Measurements from ENCODE around the gene EXD3.
"Not testable (repeated sequence)": the region's sequence is repeated elsewhere in the genome, so short reads cannot be mapped to it uniquely, and the experiment has no call there.

EXD3 gene

DNA sequence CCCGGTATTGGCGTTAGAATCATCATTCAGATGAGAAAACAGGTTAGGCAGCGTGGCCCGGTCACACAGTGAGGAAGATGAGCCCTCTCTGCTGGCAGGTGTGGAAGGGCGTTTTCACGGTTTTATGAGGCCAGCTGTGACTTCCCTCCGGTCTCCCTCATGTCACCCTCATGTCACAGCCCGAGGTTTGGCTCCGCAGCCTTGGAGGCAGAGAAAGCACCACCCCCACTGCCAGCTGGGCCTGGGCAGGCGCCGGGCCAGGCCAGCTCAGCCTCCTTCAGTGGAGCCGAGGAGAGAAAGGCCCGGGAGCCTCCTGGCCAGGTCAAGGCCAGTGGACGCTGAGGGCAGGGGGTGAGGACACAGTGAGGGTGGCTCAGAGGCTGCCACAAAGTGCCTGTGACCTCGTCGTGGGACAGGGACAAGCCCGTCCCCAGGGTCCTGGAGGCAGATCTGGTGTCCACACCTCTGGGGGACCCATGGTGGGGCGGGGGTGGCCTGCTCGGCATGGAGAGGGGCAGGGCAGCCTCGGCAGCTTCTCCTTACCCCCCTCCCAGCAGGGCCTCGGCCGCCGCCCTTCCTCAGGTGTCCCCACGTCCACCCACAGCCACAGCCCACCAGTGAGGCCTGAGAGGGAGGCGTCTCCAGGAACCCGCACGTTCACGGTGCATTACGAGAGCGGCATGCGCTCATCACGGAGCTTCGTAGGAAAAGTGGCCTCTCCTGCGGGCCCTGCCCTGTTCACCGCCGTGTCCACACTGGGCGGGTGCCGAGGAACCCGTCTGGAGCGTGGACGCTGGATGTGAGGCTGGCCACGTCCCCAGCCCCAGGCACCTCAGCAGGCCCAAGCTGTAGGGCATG is 32.2 kb downstream of the EXD3 start:
- DNase-seq: no peak

DNA sequence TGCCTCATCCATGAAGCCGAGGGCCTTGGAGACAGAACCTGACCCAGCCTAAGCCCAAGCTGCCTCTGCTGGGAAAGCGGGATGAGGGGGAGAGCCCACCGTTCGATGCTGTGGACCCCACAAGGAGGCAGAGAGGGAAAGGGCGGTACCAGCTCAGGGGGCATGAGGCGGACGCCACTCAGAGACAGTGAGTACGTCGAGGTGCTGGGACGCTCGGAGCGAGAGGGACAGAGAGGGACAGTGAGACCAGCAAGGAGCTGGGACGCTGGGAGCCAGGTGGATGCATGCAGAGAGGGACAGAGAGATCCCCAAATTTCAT is 33.6 kb downstream of the EXD3 start:
- DNase-seq: no peak

- DNase-seq: no peak
These were observed 34.2 kb downstream of the EXD3 start for GRCh38 chr9:137388589-137389427.

DNA sequence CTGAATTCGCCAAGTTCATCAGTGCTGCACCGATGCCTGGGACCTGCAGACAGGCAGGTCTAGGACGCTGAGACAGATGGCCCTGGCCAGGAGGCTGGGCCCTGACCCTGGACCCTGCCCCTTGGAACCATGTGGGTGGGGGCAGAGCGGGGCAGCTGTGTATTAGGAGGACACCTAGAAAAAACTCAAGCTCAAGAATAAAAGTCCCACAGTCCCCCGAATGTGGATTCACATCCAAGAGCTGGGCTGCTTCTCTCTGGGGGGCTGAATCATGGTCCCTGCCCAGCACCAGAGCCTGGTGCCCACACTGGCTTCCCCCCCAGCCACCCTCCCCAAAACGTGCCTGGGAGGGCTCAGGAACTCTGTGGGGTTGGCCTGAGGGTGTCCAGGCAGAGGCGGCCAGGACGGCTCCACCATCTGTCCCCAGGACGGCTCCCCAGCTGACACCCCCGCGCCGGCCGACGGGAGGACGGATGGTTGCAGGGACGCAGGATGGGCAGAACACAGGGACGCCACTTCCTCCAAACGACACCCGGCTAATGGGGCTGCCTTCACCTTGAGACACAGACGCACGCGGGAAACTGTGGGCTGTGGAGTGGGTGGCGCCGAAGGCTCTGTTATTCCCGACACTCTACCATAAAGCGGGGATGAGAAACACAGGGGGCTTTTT is 34.9 kb downstream of the EXD3 start:
- DNase-seq: no peak

- no peak for DNase-seq
These were observed 35.7 kb downstream of the EXD3 start for GRCh38 chr9:137387114-137387890.

GRCh38 chr9:137386507-137387113 is 36.4 kb downstream of the EXD3 start:
- not testable (repeated sequence) for DNase-seq

- DNase-seq: no peak
These were observed 37.8 kb downstream of the EXD3 start for GRCh38 chr9:137385061-137385655.

- no peak for DNase-seq
These were observed 38.9 kb downstream of the EXD3 start for GRCh38 chr9:137383784-137384756.

DNA sequence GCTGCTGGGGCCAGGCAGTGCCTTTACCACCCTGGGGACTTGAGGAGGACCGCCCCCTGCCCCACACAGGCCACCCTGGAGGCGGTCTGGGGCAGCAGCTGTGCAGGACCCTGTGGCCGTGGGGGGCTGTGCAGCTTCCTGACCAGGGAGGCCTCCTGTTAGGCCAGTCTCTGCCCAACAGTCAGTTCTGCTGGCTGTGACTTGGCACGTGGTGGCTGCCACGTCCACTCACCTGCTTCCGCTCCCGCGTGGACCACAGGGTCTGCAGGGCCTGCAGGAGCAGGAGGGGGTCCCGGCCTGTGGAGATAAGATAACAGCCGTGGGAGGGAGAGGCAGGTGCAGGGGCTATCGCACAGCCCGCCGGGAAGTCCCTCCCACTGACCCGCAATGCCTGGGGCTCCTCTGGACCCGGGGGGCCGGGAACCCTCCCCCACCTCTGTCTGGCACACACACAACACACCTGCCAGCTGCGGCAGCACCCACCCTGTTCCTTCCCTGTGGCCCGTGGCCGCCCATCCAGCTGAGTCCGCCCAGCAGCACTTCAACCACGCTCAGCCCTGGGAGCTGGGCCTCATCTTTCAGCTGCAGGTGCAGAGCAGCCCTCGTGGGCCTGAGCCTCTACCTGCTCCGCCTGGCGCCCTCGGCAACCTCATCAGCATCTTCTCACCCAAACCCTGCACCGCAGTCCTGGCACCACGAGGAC is 39.7 kb downstream of the EXD3 start:
- no peak for DNase-seq

DNA sequence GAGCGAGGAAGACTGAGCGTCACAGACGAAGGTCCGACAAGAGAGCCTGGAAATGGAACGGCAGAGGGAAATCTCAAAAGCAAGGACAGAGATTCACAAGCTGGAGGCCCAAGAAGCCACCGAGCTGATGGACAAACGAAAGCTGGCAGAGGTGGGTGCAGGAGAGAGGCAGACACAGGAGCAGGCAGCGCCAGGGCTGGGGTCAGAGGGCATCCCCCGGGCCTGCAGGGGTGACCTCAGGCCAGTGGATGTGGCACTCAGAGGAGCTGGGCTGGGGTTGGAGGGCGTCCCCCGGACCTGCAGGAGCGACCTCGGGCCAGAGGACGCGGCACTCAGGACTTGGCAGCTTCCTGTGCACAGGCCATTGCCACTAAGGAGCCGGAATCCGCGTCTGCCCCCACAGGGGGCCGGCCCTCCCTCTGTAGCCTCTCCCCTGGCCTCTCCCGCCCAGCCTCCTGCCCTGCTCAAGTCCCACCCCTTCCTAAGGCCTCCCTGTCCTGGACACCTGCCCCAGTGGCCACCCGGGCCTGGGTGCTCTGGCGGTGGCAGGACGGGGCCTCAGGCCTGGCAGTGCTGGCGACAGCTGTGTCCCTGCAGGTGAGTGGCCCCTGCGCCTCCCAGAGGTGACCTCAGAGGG is 40.4 kb downstream of the EXD3 start:
- DNase-seq: no peak

DNA sequence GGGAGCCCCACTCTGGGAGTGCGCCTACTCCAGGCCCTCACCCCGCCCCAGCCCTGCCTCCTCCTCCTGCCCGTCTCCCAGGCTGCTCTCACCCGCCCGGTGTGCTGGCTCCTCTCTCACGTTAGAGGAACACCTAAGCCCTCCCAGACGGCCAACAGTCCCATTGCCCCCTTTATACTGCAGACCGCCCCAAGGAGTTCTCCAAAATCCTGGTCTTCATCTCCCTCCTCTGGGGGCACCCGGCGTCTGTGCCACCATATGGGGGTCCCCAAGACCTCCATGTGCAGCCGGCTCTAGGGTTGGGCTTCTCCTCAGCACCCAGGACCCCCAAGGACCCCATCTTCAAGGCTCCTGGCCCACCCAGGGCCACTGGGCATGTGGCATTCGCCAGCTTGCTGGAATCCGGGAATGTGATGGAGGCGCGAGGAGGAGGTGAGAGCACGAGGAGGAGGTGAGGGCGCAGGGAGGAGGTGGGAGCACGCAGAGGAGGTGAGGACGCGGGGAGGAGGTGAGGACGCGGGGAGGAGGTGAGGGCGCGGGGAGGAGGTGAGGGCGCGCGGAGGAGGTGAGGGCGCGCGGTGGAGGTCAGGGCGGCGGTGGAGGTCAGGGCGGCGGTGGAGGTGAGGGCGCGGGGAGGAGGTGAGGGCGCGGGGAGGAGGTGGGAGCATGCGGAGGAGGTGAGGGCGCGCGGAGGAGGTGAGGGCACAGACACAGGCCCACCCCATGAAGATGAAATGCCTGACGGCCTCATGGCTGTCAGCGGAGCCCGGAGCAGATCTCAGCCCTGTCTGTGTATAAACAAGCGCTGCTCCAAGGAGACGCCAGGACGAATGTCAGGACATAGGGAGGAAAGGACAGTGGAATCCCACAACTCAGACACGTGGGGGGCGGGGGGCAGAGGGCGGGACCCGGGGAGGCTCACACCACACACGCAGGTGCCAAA is 41.2 kb downstream of the EXD3 start:
- DNase-seq: no peak

GRCh38 chr9:137380606-137381005 is 42.4 kb downstream of the EXD3 start:
- no peak for DNase-seq

GRCh38 chr9:137380171-137380570 is 42.8 kb downstream of the EXD3 start:
- DNase-seq: no peak

DNA sequence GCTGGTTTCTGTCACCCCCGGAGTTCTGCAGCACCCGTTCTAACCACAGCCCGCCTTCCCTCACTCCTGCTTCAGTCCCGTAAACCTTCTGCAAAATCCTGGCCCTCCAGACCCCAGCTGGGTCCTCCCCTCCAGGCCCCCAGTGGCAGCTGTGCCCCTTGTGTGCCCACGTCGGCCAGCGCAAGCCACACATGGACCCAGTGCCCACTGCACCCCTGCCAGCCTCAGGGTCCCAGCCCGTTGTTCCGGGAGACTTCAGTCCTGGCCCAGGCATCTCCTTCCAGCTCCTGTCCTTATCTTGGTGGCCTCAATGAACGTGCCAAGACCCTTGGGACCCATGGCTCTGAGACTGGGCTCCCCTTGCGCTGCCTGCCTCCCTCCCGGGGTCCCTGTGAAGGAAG is 43.2 kb downstream of the EXD3 start:
- no peak for DNase-seq

DNA sequence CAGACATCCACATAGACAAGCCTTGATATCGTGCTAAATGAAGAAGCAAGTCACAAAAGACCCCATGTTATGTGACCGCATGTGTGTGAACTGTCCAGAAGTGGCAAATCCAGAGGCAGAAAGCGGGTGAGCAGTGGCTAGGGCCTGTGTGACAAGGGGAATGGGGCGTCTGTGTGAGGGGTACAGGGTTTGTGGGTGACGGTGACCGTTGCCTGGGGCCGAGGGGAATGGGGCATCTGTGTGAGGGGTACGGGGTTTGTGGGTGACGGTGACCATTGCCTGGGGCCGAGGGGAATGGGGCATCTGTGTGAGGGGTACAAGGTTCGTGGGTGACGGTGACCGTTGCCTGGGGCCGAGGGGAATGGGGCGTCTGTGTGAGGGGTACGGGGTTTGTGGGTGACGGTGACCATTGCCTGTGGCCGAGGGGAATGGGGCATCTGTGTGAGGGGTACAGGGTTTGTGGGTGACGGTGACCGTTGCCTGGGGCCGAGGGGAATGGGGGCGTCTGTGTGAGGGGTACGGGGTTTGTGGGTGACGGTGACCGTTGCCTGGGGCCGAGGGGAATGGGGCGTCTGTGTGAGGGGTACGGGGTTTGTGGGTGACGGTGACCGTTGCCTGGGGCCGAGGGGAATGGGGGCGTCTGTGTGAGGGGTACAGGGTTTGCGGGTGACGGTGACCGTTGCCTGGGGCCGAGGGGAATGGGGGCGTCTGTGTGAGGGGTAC is 44.1 kb downstream of the EXD3 start:
- not testable (repeated sequence) for DNase-seq

DNA sequence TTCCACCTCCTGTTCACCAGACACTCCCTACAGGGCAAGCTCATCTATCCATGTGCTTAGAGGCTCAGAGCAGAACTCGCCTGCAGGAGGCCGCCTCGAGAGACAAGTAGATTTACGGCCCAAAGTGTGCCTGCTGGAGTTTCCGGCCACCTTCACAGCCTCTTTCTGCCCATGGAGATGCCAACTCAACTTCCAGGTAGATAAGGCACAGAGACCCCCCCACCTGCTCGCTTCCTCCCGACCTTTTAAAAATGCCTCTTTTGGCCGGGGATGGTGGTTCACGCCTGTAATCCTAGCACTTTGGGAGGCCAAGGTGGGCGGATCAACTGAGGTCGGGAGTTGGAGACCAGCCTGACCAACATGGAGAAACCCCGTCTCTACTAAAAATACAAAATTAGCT is 46.6 kb downstream of the EXD3 start:
- no peak for DNase-seq

DNA sequence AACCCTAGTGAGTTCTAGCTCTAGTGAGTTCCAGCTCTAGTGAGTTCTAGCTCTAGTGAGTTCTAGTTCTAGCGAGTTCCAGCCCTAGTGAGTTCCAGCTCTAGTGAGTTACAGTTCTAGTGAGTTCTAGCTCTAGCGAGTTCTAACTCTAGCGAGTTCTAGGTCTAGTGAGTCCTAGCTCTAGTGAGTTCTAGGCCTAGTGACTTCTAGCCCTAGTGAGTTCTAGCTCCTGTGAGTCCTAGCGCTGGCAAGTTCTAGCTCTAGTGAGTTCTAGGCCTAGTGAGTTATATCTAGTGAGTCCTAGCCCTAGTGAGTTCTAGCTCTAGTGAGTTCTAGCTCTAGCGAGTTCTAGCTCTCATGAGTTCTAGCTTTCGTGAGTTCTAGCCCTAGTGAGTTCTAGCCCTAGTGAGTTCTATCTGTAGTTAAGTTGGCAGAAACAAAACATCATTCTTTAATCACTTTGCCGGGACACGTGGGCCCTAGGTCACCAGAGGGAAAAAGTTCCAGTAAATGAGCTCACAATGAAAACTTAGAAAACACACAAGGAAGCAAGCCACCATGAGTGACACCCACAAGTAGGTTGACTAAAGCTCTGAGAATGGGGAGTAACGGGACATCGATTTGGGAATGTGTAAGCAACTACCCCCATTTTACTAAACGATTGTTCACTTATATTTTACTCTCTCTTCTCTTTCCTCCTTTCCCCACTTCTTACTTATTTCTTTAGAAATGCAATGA is 47.5 kb downstream of the EXD3 start:
- DNase-seq: no peak

Measured in stimulated activated naive CD4-positive, alpha-beta T cell treated with Interleukin-2 at 50 U/mL for 16 hours (primary cell).